ENCODE results near the gene CPNE9.

Gene CPNE9

GRCh38 chr3:9757427-9757826 is 53.8 kb downstream of the CPNE9 start:
- TF ChIP-seq CTCF (IDR thresholded peaks at IDR 0.05; ENCODE audit: low read depth, low read length): no peak
- no peak for TF ChIP-seq EZH2phosphoT487 (IDR thresholded peaks at IDR 0.05; ENCODE audit: low read depth)
- Histone ChIP-seq H4K20me1 (ENCODE audit: insufficient read depth, low read length) (no peaks in the 10 kb centered on the region), H3K9me3 (ENCODE audit: insufficient read depth, low read length) (no peaks in the 10 kb centered on the region), H3K27me3 (ENCODE audit: low read depth, low read length) (no peaks in the 10 kb centered on the region), H2AFZ (ENCODE audit: low read depth, low read length) (no peak overlapping the region), H3K27ac (ENCODE audit: low read length) (no peak overlapping the region), H3K9ac (ENCODE audit: low read length) (no peak overlapping the region), H3K4me1 (ENCODE audit: low read length) (no peaks in the 10 kb centered on the region), H3K4me3 (ENCODE audit: low read length) (no peak overlapping the region), H3K4me2 (ENCODE audit: low read length) (no peak overlapping the region), H3K79me2 (ENCODE audit: low read length) (no peaks in the 10 kb centered on the region), H3K36me3 (replicated peaks; ENCODE audit: low read depth, low read length) (peaks cover 4% of the 10 kb centered on the region)

GRCh38 chr3:9760779-9761505 is 57.3 kb downstream of the CPNE9 start:
- Histone ChIP-seq H3K4me3 (ENCODE audit: low read length) (no peak overlapping the region), H2AFZ (ENCODE audit: low read depth, low read length) (no peak overlapping the region), H3K4me2 (ENCODE audit: low read length) (no peak overlapping the region), H3K36me3 (replicated peaks; ENCODE audit: low read depth, low read length) (peaks cover 4% of the 10 kb centered on the region), H3K9me3 (ENCODE audit: insufficient read depth, low read length) (no peaks in the 10 kb centered on the region), H3K27ac (ENCODE audit: low read length) (no peak overlapping the region), H4K20me1 (ENCODE audit: insufficient read depth, low read length) (no peaks in the 10 kb centered on the region), H3K4me1 (ENCODE audit: low read length) (no peaks in the 10 kb centered on the region), H3K79me2 (ENCODE audit: low read length) (no peaks in the 10 kb centered on the region), H3K27me3 (ENCODE audit: low read depth, low read length) (no peaks in the 10 kb centered on the region), H3K9ac (ENCODE audit: low read length) (no peak overlapping the region)
- no peak for TF ChIP-seq EZH2phosphoT487 (IDR thresholded peaks at IDR 0.05; ENCODE audit: low read depth)
- TF ChIP-seq CTCF (IDR thresholded peaks at IDR 0.05; ENCODE audit: low read depth, low read length): no peak

- H3K4me3 ChIP-seq (ENCODE audit: low read length): no peak overlapping the region
- H3K4me2 ChIP-seq (ENCODE audit: low read length): no peak overlapping the region
- no peak overlapping the region for H2AFZ ChIP-seq (ENCODE audit: low read depth, low read length)
- peaks cover 4% of the 10 kb centered on the region for H3K36me3 ChIP-seq (replicated peaks; ENCODE audit: low read depth, low read length)
- no peak overlapping the region for H3K9ac ChIP-seq (ENCODE audit: low read length)
- no peaks in the 10 kb centered on the region for H4K20me1 ChIP-seq (ENCODE audit: insufficient read depth, low read length)
- H3K9me3 ChIP-seq (ENCODE audit: insufficient read depth, low read length): no peaks in the 10 kb centered on the region
- H3K27ac ChIP-seq (ENCODE audit: low read length): no peak overlapping the region
- H3K79me2 ChIP-seq (ENCODE audit: low read length): no peaks in the 10 kb centered on the region
- no peaks in the 10 kb centered on the region for H3K4me1 ChIP-seq (ENCODE audit: low read length)
- TF ChIP-seq EZH2phosphoT487 (IDR thresholded peaks at IDR 0.05; ENCODE audit: low read depth) (no peak), CTCF (IDR thresholded peaks at IDR 0.05; ENCODE audit: low read depth, low read length) (no peak)
- H3K27me3 ChIP-seq (ENCODE audit: low read depth, low read length): no peaks in the 10 kb centered on the region
These were observed 58.3 kb downstream of the CPNE9 start for GRCh38 chr3:9761919-9762318.

- Histone ChIP-seq H3K27me3 (ENCODE audit: low read depth, low read length) (no peaks in the 10 kb centered on the region), H3K4me2 (ENCODE audit: low read length) (no peak overlapping the region), H3K4me1 (ENCODE audit: low read length) (no peaks in the 10 kb centered on the region), H3K27ac (ENCODE audit: low read length) (no peak overlapping the region), H4K20me1 (ENCODE audit: insufficient read depth, low read length) (no peaks in the 10 kb centered on the region), H3K79me2 (ENCODE audit: low read length) (no peaks in the 10 kb centered on the region), H3K36me3 (replicated peaks; ENCODE audit: low read depth, low read length) (no peaks in the 10 kb centered on the region), H3K4me3 (ENCODE audit: low read length) (no peak overlapping the region), H3K9ac (ENCODE audit: low read length) (no peak overlapping the region), H2AFZ (ENCODE audit: low read depth, low read length) (no peak overlapping the region), H3K9me3 (ENCODE audit: insufficient read depth, low read length) (no peaks in the 10 kb centered on the region)
- TF ChIP-seq CTCF (IDR thresholded peaks at IDR 0.05; ENCODE audit: low read depth, low read length) (no peak), EZH2phosphoT487 (IDR thresholded peaks at IDR 0.05; ENCODE audit: low read depth) (no peak)
These were observed 59.2 kb downstream of the CPNE9 start for GRCh38 chr3:9762871-9763270.

All from OCI-LY3 (cell line).